Stimulated activated CD4-positive, alpha-beta T cell treated with anti-CD3 and anti-CD28 coated beads, Interleukin-4, amount 100 ng/mL, for 4 hours (primary cell): Measurements from ENCODE around the gene ZNRF1.
"Not testable (repeated sequence)": the region's sequence is repeated elsewhere in the genome, so short reads cannot be mapped to it uniquely, and the experiment has no call there.

ENCODE experiments used
- DNase-seq, 2 experiments: peaks; one replicate each; pipeline ENCODE4 v3.0.0-alpha.2; 2020

ZNRF1 gene

DNA sequence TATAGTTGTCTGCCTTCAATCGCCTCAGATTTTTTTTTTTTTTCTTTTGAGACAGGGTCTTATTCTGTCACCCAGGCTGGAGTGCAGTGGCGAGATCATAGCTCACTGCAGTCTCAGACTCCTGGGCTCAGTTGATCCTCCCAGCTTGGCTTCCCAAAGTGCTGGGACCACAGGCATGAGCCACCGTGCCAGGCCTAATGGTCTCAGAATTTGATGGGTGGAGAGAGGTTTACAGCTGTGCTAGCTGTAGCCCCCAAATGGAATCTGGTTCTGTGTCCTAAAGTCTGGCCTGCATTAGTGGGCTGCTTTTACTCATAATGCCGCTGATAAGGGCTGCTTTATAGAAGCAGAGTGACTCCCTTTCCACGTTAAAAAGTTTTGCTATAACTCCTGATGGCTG, 5.1 kb downstream of the ZNRF1 start:
- DNase-seq = no peak

DNA sequence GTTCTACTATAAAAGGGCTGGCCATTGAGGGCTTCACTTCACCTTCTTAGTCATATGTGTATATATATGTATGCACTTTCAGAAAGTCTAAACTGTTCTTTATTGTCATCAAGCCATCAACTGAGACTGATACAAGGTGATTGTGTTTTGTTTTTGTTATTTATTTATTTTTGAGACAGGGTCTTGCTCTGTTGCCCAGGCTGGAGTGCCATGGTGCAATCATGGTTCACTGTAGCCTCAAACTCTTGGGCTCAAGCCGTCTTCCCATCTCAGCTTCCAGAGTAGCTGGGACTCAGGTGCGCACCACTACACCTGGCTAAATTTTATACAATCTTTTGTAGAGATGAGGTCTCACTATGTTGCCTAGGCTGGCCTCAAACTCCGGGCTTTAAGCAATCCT, 5.6 kb downstream of the ZNRF1 start:
- DNase-seq = no peak

GRCh38 chr16:75005697-75006096, 6.9 kb downstream of the ZNRF1 start:
- DNase-seq = no peak

GRCh38 chr16:75007443-75007842, 8.6 kb downstream of the ZNRF1 start:
- no peak for DNase-seq

DNA sequence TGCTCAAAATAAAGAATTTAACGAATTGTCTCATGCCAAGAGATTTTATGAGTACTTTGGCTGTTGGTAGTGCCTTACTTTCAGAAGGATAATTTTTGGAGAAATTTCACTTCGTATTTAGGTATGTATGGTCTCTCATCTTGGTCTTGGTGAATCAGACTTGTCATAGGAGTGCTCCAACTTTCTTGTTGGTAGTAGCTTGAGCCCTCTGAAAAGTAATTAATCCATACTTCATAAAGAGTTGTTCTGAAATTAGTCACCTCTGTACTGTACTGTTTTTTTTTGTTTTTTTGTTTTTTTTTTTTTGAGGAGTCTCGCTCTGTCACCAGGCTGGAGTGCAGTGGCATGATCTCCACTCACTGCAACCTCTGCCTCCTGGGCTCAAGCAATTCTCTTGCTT, 11.6 kb downstream of the ZNRF1 start:
- no peak for DNase-seq

DNA sequence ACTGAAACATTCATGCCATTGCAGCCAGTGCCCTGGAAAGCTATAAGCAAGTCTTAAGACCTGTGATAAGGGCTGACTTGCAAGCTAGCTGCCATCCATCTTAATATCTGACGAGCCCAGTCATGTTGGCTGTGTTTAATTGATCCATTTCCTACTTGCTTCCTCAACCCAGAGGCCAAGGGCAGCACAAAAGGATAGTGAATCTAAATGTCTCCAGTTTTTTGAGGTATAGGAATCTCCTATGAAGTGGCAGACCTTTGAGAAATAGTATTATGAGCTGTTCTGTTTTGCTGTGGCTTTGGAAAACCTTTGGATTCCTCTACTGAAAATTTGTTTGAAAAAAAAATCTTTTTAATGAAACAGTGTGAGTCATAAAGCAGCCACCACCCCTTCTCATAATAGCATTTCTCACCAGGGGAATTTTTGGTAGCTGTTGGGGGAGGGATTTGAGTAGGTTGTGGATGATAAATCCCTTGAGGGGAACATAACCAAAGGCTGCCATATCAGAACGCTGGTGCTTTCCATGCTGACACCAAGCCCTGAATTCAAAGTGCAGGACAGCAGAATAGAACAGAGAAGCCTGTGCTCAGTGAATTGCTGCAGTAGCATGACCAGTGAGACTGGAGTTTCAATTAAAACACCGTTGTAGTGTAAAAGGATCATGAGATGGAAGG, 12.9 kb downstream of the ZNRF1 start:
- peak; percentile 23 to 55 for DNase-seq

- DNase-seq = no peak
Observed at GRCh38 chr16:75012380-75013081, 13.7 kb downstream of the ZNRF1 start.

- not testable (repeated sequence) for DNase-seq
Observed at GRCh38 chr16:75013123-75013522, 14.3 kb downstream of the ZNRF1 start.

DNA sequence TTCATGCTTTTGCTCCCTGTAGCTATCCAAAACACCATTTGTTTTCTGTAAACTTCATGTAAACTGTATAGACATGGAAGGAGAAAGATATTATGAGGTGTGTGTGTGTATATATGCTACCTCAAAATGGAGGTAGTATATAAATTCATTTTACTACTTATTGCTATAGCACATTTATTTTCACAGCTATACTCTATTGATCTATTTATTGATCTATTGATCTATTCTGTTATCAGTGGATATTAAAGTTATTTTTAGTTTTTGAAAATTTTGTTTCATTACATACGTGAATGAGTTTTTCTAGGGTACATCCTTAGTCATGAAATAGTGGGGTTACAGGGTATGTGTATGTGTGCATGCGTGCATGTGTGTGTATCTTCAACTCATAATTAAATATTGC, 15.5 kb downstream of the ZNRF1 start:
- no peak for DNase-seq

DNA sequence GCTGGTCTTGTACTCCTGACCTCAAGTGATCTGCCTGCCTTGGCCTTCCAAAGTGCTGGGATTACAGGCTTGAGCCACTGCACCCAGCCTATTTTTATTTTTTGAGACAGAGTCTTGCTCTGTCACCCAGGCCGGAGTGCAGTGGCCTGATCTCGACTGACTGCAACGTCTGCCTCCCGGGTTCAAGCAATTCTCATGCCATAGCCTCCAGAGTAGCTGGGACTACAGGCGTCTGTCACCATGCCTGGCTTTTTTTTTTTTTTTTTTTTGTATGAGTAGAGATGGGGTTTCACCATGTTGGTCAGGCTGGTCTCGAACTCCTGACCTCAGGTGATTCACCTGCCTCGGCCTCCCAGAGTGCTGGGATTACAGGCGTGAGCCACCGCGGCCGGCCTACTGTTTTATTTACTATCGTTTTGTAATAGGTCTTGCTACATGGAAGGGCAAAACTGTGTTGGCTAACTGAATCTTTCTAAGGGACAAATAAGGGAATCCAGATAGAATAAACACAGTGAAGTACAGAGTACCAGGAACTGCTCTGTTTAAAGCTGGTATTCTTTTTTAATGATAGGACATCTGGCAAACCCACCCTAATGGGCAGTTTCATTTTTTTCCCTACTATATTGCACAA, 17.7 kb downstream of the ZNRF1 start:
- DNase-seq = not testable (repeated sequence)

- no peak for DNase-seq
Observed at GRCh38 chr16:75017670-75018525, 19.1 kb downstream of the ZNRF1 start.

- DNase-seq = no peak
Observed at GRCh38 chr16:75019007-75019406, 20.2 kb downstream of the ZNRF1 start.

- no peak for DNase-seq
Observed at GRCh38 chr16:75019586-75019985, 20.8 kb downstream of the ZNRF1 start.

DNA sequence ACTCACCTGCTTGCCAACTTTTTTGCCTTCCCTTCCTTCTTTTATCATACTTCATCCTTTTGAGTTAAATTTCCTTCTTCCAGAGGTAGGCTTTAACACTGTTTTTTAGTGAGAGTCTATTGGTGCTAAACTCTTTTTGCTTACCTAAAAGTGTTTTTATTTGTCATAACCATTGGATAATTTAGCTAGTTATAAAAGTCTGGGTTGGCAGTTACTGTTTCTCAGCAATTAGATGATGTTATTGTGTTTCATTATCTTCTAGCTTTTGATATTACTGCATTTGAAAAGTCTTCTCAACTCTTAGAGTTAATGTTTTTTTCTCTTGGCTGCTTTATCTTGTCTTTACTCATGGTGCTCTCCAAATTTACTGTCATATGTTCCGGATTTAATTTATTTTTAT, 22.6 kb downstream of the ZNRF1 start:
- DNase-seq = no peak

GRCh38 chr16:75022567-75022966, 23.7 kb downstream of the ZNRF1 start:
- DNase-seq = no peak

GRCh38 chr16:75023009-75023408, 24.2 kb downstream of the ZNRF1 start:
- no peak for DNase-seq

DNA sequence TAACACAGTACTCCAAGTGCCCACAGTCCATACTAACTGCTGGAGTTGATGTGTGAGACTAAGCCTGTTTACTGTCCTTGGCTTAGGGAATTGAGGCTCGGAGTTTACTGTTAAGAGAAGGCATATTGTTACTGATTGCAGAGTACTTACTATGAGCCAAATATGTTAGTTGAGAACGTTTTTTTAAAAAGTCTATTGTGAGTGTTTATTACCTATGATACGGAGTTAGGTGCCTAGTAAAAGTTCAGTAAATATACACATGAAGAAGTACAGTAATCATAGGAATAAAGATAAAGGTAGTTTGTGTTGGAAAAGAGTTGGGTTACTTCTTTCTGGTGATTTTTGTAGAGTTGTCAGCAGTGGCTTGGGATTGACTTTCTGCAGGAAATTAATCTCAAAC, 25.4 kb downstream of the ZNRF1 start:
- no peak for DNase-seq

DNA sequence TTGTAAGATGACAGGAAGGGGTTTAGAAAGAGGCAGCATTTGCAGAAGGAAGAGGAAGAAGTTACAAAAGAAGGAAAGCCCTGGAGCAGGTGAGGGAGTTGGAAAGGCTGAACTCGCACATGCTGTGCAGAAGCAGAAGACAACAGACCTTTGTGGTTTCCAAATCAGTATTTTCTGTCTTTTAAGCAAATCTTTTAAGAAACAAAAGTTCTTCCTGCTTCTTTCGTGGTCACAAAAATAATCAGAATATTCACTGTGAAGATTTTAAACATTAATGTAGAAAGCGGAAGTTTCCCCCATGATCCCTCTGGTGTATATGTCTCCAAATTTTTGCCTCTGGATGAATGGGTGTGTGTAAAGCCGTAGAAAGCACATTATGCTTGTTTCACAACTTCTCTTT, 25.8 kb downstream of the ZNRF1 start:
- no peak for DNase-seq

- DNase-seq = no peak
Observed at GRCh38 chr16:75025761-75026160, 26.9 kb downstream of the ZNRF1 start.

DNA sequence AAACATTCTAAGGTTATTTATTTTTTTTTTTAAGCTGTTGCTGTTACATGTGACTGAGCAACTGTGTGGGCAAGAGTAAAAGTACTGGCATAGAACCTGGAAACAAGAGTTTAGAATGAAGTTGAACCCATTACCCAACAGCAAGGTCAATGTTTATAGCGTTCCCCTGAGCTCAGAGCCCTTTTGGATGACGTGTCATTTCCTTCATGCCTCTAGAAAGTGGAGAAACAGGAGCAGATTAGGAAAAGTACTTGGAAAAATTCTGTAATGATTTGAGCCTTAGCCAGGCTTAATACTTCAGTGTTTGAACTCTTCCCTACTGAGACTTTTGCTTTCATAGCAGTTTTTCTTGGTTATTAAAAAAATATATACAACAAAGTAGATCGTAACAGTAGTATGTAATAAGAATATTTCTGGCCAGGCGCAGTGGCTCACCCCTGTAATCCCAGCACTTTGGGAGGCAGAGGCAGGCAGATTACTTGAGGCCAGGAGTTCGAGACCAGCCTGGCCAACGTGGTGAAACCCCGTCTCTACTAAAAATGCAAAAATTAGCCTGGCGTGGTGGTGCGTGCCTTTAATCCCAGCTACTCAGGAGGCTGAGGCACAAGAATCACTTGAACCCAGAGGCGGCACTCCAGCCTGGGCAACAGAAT, 27.5 kb downstream of the ZNRF1 start:
- not testable (repeated sequence) for DNase-seq

GRCh38 chr16:75026892-75027391, 28.1 kb downstream of the ZNRF1 start:
- no peak for DNase-seq

- no peak for DNase-seq
Observed at GRCh38 chr16:75027520-75028300, 28.9 kb downstream of the ZNRF1 start.
